Gastrocnemius medialis (tissue), 4 donors: ENCODE measurements around the gene PCNX2. TPM values are rescaled to one million over a fixed set of nuclear protein-coding genes. Genes with fewer than 3 reads are reported as not detected.
A peak's percentile ranks its signal among the peaks of the same experiment; 100 is the strongest.

ENCODE experiments used
- ATAC-seq, 2 donors: fragments of 150-250 bp; one replicate each; pipeline ENCODE4 v1.9.1; 2016
- DNase-seq, 2 donors: peaks; one replicate each; pipeline ENCODE4 v3.0.0-alpha.2; 2019
- H3K27ac ChIP-seq, 4 donors: fragments of 200-600 bp; sonication (generic); 1 replicate in 1 of 4; 2 replicates in 3 of 4; pipeline ENCODE4 v1.5.1; 2016 to 2018; ENCODE audit warnings: mild to moderate bottlenecking in 2 of 4, moderate library complexity in 1 of 4
- H3K27me3 ChIP-seq, 3 donors: fragments of 200-600 bp; sonication (generic) in 2 of 3; 1 replicate in 1 of 3; 2 replicates in 2 of 3; pipeline versions ENCODE4 v1.5.1 to v1.6.0; 2016 to 2019; ENCODE audit warnings: mild to moderate bottlenecking in 1 of 3, moderate library complexity in 1 of 3
- H3K36me3 ChIP-seq, 2 donors: fragments of 200-600 bp; sonication (generic) in 1 of 2; one replicate each; pipeline ENCODE4 v1.5.1; 2017 to 2018
- H3K4me1 ChIP-seq, 2 donors: fragments of 200-600 bp; sonication (generic) in 1 of 2; one replicate each; pipeline ENCODE4 v1.5.1; 2016 to 2017; ENCODE audit warnings: mild to moderate bottlenecking in 2 of 2
- H3K4me3 ChIP-seq, 4 donors: fragments of 200-600 bp; sonication (generic) in 3 of 4; 1 replicate in 1 of 4; 2 replicates in 3 of 4; pipeline ENCODE4 v1.5.1; 2016 to 2019; ENCODE audit warnings: mild to moderate bottlenecking in 2 of 4
- H3K9me3 ChIP-seq, 3 donors: fragments of 200-600 bp; sonication (generic) in 2 of 3; 1 replicate in 1 of 3; 2 replicates in 2 of 3; pipeline ENCODE4 v1.5.1; 2016 to 2019
- CTCF ChIP-seq, 5 experiments: fragments of 450-650 bp in 3 of 5; fragments of 200-600 bp in 2 of 5; sonication (generic) in 2 of 5; IDR thresholded peaks in 4 of 5; conservative IDR thresholded peaks in 1 of 5; 1 replicate in 4 of 5; 2 replicates in 1 of 5; pipeline ENCODE4 v1.5.1; 2016 to 2019; ENCODE audit warnings: antibody characterized with exemption in 5 of 5, mild to moderate bottlenecking in 3 of 5, moderate library complexity in 3 of 5
- POLR2A ChIP-seq, 2 donors: fragments of 450-650 bp; IDR thresholded peaks; one replicate each; pipeline ENCODE4 v1.6.1; 2017; ENCODE audit warnings: antibody characterized with exemption in 2 of 2, mild to moderate bottlenecking in 2 of 2, moderate library complexity in 2 of 2
- in situ Hi-C, 4 donors: fragments of 200-750 bp; cut with MboI; loops; one replicate each; pipeline versions ENCODE4 v1.15.0 to v1.8.0; 2017; ENCODE audit warnings: low sequenced_read_pairs in 4 of 4
- intact Hi-C: fragments of 100-400 bp; cut with DNase I; formaldehyde crosslinking; loops from one replicate; pipeline ENCODE4 v1.15.1; 2023; ENCODE audit warnings: low total_unique reads
- total RNA-seq, 4 donors: library from RNA; depleted of rRNA; stranded (reverse); fragments of >200 nt; gene quantifications; one replicate each; pipeline versions ENCODE4 v1.1.0 to v1.2.3, GENCODE V29; 2016

PCNX2 gene
- total RNA-seq, 4 donors from 2014 or later: 0.34 to 5.6 (median 1.9) TPM

DNA sequence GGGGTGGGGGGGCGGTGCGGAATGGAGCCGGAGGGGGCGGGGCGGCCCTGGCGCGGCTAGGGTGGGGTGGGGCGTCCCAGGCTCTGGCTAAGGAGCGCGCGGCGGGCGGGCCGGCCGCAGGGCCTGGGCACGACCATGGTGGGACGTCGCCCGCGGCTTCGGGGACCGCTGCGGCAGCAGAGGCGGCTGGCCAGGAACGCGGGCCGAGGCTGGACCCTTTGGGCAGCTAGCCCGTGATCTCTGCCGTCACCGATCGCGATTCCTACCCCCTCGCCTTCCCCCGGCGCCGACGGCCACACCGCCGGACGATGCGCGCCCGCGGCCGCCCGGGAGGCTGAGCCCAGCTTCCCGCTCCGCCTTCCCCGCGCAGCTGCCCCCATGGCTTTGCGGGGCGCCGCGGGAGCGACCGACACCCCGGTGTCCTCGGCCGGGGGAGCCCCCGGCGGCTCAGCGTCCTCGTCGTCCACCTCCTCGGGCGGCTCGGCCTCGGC is 32.2 kb upstream of the PCNX2 start, which contains the start of gene MAP3K21:
TSS of gene MAP3K21 (plus strand) at position 74 of the 491 bp plus-strand sequence. CDS start at position 379, 305 bp downstream.
- Histone ChIP-seq H3K36me3 (no peaks in the 10 kb centered on the region), H3K27ac (no peak within 1 kb of the TSS), H3K9me3 (no peaks in the 10 kb centered on the region), H3K27me3 (peaks cover 10 to 28% (median 11%) of the 10 kb centered on the region in 3 donors), H3K4me3 (peak within 1 kb of the TSS; percentile 45 to 56 (median 51)), H3K4me1 (no peaks in the 10 kb centered on the region)
- TF ChIP-seq POLR2A (IDR thresholded peaks at IDR 0.05) (no peak), CTCF (IDR thresholded peaks at IDR 0.05 in 4 of 5, conservative IDR thresholded peaks at IDR 0.05 in 1 of 5) (no peak)
- intact Hi-C loops (no loop called here), in situ Hi-C loops (no loop called here)
- ATAC-seq: no peak
- DNase-seq: no peak

GRCh38 chr1:233326811-233327650 is 31.5 kb upstream of the PCNX2 start:
- no peaks in the 10 kb centered on the region for H3K4me1 ChIP-seq
- H3K4me3 ChIP-seq: peak overlapping the region; percentile 45 to 52 (median 50)
- no peaks in the 10 kb centered on the region for H3K36me3 ChIP-seq
- TF ChIP-seq CTCF (IDR thresholded peaks at IDR 0.05 in 4 of 5, conservative IDR thresholded peaks at IDR 0.05 in 1 of 5) (no peak), POLR2A (IDR thresholded peaks at IDR 0.05) (no peak)
- no peaks in the 10 kb centered on the region for H3K9me3 ChIP-seq
- ATAC-seq (peak in 1 of 2 donors; percentile 30), DNase-seq (peak; percentile 35 to 48)
- intact Hi-C loops (no loop called here), in situ Hi-C loops (no loop called here)
- no peak overlapping the region for H3K27ac ChIP-seq
- H3K27me3 ChIP-seq: peaks cover 10 to 28% (median 11%) of the 10 kb centered on the region in 3 donors

DNA sequence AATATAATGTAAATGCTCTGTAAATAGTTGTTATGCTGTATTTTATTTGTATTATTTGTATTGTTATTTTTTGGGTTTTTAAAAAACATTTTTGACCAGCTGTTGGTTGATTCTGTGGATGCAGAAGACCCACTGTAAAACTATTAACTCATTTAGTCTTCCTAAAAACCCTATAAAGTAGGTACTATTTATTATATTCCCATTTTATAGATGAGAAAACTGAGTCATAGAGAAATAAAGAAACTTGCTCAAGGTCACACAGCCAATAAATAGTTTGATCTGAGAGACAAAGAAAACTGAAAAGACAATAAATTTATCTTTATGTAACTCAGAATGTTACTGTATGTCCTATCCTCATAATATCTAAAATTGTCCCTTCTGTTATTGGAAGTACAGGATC is 30.8 kb upstream of the PCNX2 start:
- intact Hi-C loops (no loop called here), in situ Hi-C loops (no loop called here)
- TF ChIP-seq POLR2A (IDR thresholded peaks at IDR 0.05) (no peak), CTCF (IDR thresholded peaks at IDR 0.05 in 4 of 5, conservative IDR thresholded peaks at IDR 0.05 in 1 of 5) (no peak)

GRCh38 chr1:233323718-233324117 is 28.2 kb upstream of the PCNX2 start:
- intact Hi-C loops (no loop called here), in situ Hi-C loops (no loop called here)
- ATAC-seq (no peak), DNase-seq (no peak)
- Histone ChIP-seq H3K4me3 (no peak overlapping the region), H3K36me3 (no peaks in the 10 kb centered on the region), H3K9me3 (no peaks in the 10 kb centered on the region), H3K4me1 (no peaks in the 10 kb centered on the region), H3K27me3 (peaks cover under 1 to 18% (median 2%) of the 10 kb centered on the region in 3 donors), H3K27ac (no peak overlapping the region)
- TF ChIP-seq CTCF (IDR thresholded peaks at IDR 0.05 in 4 of 5, conservative IDR thresholded peaks at IDR 0.05 in 1 of 5) (no peak), POLR2A (IDR thresholded peaks at IDR 0.05) (no peak)

More for the DNA sequence above, 30.8 kb upstream of the PCNX2 start:
- no peak overlapping the region for H3K27ac ChIP-seq
- H3K9me3 ChIP-seq: no peaks in the 10 kb centered on the region
- H3K36me3 ChIP-seq: no peaks in the 10 kb centered on the region
- H3K4me1 ChIP-seq: no peaks in the 10 kb centered on the region
- H3K27me3 ChIP-seq: peaks cover 10 to 28% (median 11%) of the 10 kb centered on the region in 3 donors
- DNase-seq (no peak), ATAC-seq (no peak)
- H3K4me3 ChIP-seq: no peak overlapping the region
